Retinal pigment epithelial cell (primary cell): ENCODE data around the gene WNK1.

ENCODE experiments used
- DNase-seq: peaks from one replicate; pipeline ENCODE4 v3.0.0-alpha.2; 2010; ENCODE audit warnings: low read depth
- H3K4me3 ChIP-seq: 2 replicates; pipeline ENCODE4 v1.5.1; 2011; ENCODE audit warnings: mild to moderate bottlenecking, low read length, control low read depth, moderate library complexity
- TF ChIP-seq, protein P1 (sequence below): conservative IDR thresholded peaks from 2 replicates; pipeline ENCODE4 v1.5.1; 2011; ENCODE audit warnings: low read depth, low read length, control low read depth, inconsistent platforms

The WNK1 gene

DNA sequence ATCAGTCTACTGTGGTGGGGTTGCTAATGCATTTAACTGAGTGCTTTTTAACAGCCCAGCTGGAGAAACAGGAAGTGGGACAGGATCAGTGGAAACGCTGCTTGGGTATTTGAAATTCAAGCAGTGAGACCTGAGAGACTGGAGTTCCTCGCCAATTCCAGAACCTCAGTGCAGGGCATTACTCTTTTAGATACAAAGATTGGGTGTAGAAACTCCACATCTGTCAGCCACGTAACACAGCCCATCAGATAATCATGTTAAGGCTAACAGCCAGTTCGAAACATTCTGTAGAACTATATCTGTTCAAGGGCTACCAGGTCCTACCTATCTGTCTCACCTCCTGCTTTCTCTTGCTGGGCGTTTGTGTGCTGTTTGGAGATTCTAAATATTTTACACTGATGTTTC, 151.6 kb downstream of the WNK1 start:
- no peak for DNase-seq
- TF ChIP-seq, protein P1, sequence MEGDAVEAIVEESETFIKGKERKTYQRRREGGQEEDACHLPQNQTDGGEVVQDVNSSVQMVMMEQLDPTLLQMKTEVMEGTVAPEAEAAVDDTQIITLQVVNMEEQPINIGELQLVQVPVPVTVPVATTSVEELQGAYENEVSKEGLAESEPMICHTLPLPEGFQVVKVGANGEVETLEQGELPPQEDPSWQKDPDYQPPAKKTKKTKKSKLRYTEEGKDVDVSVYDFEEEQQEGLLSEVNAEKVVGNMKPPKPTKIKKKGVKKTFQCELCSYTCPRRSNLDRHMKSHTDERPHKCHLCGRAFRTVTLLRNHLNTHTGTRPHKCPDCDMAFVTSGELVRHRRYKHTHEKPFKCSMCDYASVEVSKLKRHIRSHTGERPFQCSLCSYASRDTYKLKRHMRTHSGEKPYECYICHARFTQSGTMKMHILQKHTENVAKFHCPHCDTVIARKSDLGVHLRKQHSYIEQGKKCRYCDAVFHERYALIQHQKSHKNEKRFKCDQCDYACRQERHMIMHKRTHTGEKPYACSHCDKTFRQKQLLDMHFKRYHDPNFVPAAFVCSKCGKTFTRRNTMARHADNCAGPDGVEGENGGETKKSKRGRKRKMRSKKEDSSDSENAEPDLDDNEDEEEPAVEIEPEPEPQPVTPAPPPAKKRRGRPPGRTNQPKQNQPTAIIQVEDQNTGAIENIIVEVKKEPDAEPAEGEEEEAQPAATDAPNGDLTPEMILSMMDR, result no peak
- no peak overlapping the region for H3K4me3 ChIP-seq

DNA sequence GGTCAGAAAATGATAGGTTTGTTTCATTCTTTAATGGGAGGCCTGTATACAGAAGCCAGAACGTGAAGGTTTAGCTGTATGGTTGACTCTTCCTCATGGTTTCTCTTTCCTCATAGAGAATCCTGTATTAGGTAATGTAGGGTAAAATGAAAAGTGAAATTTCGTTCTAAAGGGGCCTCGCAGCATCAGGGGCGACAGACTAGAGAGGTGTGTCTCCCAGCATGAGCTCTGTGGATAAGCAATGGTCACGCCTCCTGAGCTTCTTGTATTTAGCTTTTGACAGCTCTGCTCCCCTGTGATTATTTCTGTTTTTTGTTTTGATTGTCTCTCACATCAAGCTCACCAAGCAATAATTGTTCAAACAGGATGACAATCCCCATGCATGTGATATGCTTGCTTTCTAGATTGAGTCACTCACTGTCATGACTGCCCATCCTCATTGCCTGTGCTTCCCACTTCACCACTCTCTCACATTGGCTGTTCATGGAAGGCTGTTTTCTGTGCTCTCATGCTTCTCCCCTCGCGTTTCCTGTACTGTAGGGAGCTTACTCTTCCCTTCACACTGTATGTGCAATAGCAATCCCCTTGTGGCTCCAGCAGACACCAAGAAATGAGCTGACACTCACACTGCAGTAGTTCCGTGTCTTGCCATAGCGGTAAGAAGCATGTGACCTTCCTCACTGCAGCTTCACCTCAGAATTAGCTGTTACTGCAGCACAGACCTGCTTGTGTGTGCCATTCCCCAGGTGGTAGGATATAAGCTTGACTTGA, 153.1 kb downstream of the WNK1 start:
- TF ChIP-seq, protein P1, result no peak
- no peak overlapping the region for H3K4me3 ChIP-seq
- DNase-seq, result no peak

DNA sequence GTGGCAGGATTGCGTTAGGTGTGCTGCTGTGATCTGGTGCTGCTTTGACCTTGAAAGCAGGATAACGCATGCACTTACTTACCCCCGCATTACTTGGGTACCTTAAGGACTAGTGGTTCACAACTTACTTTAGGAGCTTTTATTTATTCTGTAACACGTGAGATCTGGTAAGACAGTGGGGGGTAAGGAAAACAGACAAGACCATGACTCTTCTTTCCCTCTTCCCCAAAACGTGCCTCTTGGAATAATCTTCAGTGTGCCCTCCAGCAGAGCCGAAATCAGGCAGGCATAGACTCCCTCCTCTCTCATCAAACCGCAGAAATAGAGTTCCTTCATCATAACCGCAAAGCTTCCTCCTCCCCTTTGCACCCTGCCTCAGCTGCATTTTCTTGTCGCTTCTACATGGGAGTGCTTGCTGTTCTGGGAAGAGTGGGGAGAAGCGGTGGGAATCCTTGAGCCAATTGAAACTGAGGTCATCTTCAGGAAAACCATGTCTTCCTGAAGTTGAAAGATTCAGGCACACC, 153.7 kb downstream of the WNK1 start:
- TF ChIP-seq, protein P1, result no peak
- H3K4me3 ChIP-seq, result no peak overlapping the region
- DNase-seq, result no peak

DNA sequence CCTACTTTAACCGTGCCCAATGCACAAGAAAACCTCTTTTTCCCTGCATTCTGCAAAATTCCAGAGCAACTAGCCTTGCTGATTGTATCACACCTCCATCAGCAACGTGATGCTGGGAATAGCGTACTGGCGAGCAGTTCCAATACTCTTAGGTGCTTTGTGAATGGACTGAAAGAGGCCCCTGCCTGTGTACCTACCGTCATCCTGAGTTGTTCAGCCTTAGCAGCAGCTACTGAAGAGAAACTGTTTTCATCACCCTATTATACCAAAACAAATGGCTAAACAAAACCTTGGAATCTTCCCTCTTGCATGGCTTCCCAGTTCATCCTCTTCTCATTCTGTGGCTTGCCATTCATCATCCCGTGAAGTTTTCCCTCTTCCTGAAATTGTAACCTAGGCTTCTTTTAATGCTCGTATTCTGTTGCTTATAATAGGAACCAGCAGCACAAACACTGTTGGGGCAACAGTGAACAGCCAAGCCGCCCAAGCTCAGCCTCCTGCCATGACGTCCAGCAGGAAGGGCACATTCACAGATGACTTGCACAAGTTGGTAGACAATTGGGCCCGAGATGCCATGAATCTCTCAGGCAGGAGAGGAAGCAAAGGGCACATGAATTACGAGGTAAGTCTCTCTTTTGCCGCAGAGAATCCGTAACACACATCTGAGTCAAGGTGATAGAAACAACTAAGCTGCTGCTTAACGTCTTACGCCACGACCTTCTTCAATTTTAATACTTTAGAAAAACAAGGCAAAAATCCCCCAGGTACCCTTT, 155.2 kb downstream of the WNK1 start:
- no peak overlapping the region for H3K4me3 ChIP-seq
- TF ChIP-seq, protein P1, result no peak
- no peak for DNase-seq

DNA sequence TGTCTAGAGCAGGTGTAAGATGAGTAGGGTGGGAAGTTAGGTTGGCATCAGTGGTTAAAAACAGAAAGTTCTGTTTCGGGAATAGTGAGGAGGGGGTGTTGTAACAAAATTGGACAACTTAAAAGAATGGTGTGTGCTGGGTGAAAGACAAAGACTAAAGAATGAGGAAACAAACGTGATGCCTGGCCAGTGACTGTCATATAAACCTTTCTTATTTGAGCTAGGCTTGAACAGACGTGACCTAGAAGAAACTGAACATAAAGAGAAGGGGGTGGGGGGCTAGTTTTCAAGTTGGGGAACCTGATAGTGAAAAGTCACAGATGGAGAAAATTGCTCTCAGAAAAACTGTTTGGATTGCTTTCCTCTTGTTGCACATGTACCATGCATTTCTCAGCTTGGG, 157.5 kb downstream of the WNK1 start:
- H3K4me3 ChIP-seq, result no peak overlapping the region
- TF ChIP-seq, protein P1, result no peak
- no peak for DNase-seq

DNA sequence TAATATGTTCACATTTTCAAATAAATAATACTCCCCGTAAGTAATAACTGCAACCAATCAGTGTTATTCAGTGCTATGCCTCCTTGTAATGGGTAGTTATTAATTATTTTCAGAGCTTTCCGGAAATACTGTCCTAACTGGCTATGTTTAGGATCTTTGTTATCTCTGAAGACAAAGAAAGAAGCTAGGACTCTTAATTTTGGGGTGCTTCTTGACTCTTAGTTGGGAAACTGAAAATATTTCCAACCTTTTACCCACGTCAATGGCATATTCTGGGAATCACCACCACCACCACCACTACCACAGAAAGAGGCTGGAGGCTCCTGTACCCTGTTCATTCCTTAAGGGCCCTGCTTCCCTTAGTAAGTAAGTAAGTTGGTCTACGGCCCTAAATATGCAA, 158.0 kb downstream of the WNK1 start:
- H3K4me3 ChIP-seq, result no peak overlapping the region
- no peak for DNase-seq
- TF ChIP-seq, protein P1, result no peak
